HEK293T (cell line): ENCODE data around the gene AGFG2.

ENCODE experiments used
- ARNT ChIP-seq: fragments of 450-650 bp; IDR thresholded peaks from 2 replicates; pipeline ENCODE4 v1.6.1; 2017; ENCODE audit warnings: mild to moderate bottlenecking
- BHLHE40 ChIP-seq: fragments of 450-650 bp; IDR thresholded peaks from 2 replicates; pipeline ENCODE4 v1.6.1; 2016; ENCODE audit warnings: mild to moderate bottlenecking, moderate library complexity, borderline replicate concordance
- CTBP1 ChIP-seq: fragments of 450-650 bp; IDR thresholded peaks from 2 replicates; pipeline ENCODE4 v1.6.1; 2016; ENCODE audit warnings: borderline replicate concordance
- ELF4 ChIP-seq: fragments of 450-650 bp; IDR thresholded peaks from 2 replicates; pipeline ENCODE4 v1.6.1; 2017; ENCODE audit warnings: antibody characterized with exemption
- FOXA1 ChIP-seq: fragments of 450-650 bp; IDR thresholded peaks from 2 replicates; pipeline ENCODE4 v1.6.1; 2016; ENCODE audit warnings: mild to moderate bottlenecking
- FOXK2 ChIP-seq: fragments of 450-650 bp; IDR thresholded peaks from 2 replicates; pipeline ENCODE4 v1.6.1; 2016; ENCODE audit warnings: mild to moderate bottlenecking
- HDGF ChIP-seq: fragments of 450-650 bp; IDR thresholded peaks from 2 replicates; pipeline ENCODE4 v1.6.1; 2017; ENCODE audit warnings: antibody characterized with exemption, borderline replicate concordance
- L3MBTL2 ChIP-seq: fragments of 450-650 bp; conservative IDR thresholded peaks from 2 replicates; pipeline ENCODE4 v1.6.1; 2016; ENCODE audit warnings: mild to moderate bottlenecking
- LEF1 ChIP-seq: fragments of 450-650 bp; IDR thresholded peaks from 2 replicates; pipeline ENCODE4 v1.6.1; 2017; ENCODE audit warnings: mild to moderate bottlenecking, borderline replicate concordance
- SP1 ChIP-seq: fragments of 450-650 bp; IDR thresholded peaks from 2 replicates; pipeline ENCODE4 v1.6.1; 2017
- SUZ12 ChIP-seq: fragments of 450-650 bp; IDR thresholded peaks from 2 replicates; pipeline ENCODE4 v1.6.1; 2016; ENCODE audit warnings: mild to moderate bottlenecking
- TARDBP ChIP-seq: fragments of 450-650 bp; IDR thresholded peaks from 2 replicates; pipeline ENCODE4 v1.6.1; 2016
- ZNF384 ChIP-seq: fragments of 450-650 bp; IDR thresholded peaks from 2 replicates; pipeline ENCODE4 v1.6.1; 2016
- TF ChIP-seq, protein P1 (sequence below): fragments of 450-650 bp; IDR thresholded peaks from 2 replicates; pipeline ENCODE4 v1.6.1; 2016

- no peak for TF ChIP-seq BHLHE40
- no peak for TF ChIP-seq HDGF
- no peak for TF ChIP-seq TARDBP
- TF ChIP-seq FOXK2 = no peak
- no peak for TF ChIP-seq SP1
- TF ChIP-seq, protein P1, sequence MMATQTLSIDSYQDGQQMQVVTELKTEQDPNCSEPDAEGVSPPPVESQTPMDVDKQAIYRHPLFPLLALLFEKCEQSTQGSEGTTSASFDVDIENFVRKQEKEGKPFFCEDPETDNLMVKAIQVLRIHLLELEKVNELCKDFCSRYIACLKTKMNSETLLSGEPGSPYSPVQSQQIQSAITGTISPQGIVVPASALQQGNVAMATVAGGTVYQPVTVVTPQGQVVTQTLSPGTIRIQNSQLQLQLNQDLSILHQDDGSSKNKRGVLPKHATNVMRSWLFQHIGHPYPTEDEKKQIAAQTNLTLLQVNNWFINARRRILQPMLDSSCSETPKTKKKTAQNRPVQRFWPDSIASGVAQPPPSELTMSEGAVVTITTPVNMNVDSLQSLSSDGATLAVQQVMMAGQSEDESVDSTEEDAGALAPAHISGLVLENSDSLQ = no peak
- no peak for TF ChIP-seq FOXA1
- no peak for TF ChIP-seq ELF4
- no peak for TF ChIP-seq L3MBTL2
- TF ChIP-seq SUZ12 = no peak
- no peak for TF ChIP-seq LEF1
- TF ChIP-seq ARNT = no peak
- TF ChIP-seq CTBP1 = no peak
- no peak for TF ChIP-seq ZNF384
Measured at GRCh38 chr7:100516135-100516812, 22.7 kb upstream of the AGFG2 start.
